Activated naive CD4-positive, alpha-beta T cell treated with Interleukin-2 at 50 U/mL for 16 hours (primary cell): ENCODE results near the gene TMEM229B.
"Not testable (repeated sequence)": the region's sequence is repeated elsewhere in the genome, so short reads cannot be mapped to it uniquely, and the experiment has no call there.

Experiments used
- DNase-seq: peaks from one replicate; pipeline ENCODE4 v3.0.0-alpha.2; 2020

TMEM229B gene

DNA sequence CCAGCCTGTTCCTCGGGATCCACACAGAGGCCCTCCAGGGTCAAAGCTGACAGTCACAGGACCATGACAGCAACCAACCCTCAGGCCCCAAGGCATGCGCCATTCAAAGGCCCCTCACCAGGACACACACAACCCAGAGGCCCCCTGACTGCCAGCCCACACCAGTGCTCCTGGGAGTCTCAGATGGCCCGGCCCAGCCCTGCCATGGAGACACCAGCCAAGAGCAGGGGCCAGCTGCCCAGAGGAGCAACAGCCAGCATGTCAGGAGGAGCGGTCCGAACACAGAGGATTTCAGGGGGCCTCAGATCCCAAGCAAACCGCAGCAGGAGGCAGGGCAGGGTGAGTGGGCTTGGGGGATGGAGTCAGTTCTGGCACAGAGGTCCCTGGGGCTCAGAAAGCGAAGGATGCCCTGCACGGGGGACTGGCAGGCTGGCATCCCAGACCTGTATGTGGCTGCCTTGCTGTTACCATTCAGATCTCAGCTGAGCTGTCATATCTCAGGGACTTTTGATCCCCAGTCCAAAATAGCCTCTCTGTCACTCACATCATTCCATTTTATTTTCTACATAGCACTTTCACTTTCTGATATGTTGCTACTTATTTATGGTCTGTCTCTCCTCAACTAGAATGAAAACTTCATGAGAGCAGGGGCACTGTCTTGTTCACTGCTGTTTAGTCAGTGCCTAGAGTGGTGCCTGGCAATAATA, 4.8 kb downstream of the TMEM229B start:
- DNase-seq = no peak

DNA sequence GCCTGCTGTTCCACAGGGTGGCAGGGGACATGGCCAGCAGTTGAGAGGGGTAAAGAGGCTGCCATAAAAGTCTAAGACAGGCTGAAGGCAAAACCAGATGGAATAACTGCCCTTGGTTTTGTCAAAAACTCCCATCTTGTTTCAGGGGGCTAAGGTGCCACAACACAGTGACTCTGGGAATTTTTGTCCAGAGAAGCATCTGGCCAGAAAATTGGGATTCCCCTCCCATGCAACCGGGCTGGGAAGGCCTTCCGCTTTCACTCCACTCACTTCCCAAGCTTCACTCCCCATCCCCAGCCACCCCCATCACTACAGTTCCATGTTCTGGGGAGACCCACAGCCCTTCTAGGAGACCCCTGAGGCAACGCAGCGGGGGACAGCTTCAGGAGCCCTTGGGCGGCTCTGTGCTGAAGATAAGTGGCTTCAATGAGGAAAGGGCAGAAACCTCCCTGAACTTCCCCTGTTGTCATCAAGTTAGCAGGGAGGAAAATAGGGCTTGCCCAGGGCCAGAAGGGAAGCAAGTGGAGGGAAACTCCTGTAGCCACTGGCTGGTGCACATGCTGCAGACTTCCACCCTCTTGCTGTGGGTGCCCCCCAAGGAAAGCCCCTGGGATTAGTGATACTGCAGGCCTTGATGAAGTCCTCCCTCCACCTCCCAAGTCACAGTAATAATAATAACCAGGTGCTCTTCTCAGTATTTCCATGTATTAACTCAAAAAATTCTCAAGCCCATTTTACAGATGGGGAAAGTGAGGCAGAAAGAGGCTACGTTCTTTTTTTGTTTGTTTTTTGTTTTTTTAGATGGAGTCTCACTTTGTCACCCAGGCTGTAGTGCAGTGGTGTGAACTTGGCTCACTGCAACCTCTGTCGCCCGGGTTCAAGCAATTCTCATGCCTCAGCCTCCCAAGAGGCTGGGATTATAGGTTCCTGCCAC, 6.0 kb downstream of the TMEM229B start:
- no peak for DNase-seq

DNA sequence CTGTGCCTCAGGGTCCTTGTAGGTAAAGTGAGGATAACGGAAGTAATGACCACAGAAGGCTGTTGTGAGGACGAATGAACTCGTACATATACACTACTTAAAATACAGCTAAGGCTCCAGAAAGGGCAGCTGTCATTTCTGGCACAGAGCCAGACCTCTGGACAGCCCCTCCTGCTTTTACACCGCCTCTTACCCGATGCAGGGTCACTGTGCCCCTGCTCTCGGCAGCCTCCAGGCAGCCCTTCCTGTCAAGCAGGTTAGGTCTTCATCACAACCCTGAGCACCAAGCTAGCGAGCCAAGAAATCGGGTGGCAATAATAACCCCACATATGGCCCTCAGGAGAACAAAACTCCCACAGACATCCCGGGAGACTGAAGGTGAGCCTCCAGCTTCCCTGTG, 8.5 kb downstream of the TMEM229B start:
- DNase-seq = no peak

DNA sequence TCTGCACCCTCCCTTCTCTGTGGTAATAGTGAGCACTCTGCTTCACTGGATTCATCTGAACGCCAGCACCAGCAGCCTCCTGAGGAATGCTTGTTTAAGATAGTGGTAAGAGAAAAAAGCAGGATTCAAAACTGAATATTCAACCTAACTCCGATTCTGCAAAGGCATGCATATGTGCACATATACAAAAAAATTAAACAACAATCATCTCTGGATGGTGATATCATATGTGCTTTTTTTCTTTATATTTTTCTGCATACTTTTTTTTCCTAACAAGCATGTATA, 9.8 kb downstream of the TMEM229B start:
- DNase-seq = no peak

DNA sequence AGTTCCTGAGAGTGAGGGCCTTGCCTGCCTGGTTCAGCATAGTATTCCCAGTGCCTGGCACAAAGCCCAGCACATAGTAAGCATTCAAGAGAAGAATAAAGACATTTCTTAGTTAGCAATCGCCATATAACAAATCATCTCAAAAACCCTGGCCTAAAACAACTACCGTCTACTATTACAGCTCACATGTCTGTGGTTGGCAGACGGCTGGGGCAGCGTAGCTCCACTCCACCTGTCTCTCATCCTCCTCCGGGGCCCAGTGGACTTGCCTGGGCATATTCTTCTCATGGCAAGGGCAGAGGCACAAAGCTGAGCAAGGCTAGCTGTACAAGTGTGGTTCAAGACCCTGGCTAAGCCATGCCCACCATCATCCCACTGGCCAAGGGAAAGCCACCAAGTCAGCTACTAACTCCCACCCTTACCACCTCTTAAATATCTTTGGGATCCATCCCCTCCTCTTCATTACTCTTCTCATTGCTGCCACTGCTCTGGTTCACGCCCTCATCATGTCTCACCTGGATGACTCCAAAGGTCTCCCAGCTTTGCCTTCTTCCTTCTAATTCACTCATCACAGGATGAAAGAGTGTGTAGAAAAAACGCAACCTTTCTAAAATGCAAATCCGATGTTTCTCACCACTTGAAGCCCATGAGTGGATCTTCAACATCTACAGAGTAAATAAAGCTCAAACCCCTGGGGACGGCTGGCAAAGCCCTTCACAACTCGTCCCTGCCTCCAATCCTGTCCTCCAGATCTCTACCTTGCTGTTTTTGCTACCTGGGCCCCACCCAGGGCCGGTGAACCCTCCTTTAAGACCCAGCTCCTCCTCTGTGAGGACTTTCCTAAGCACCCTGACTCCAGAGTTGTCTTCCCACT, 10.4 kb downstream of the TMEM229B start:
- DNase-seq = no peak

DNA sequence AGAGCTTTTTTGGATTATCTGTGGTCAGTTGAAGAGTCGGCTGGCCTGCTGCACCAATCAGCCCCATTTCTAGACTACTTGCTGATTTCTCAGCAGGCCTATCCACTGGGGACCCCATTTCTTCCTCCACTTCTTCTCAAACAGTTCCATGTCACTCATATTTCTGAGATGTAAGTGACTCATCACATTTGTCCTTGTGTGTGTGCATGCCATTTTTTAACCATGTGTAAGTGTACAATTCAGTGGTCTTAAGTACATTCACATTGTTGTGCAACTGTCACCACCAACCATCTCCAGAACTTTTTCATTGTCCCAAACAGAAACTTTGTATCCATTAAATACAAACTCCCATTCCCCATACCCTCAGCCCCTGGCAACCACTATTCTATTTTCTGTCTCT, 14.2 kb downstream of the TMEM229B start:
- no peak for DNase-seq

DNA sequence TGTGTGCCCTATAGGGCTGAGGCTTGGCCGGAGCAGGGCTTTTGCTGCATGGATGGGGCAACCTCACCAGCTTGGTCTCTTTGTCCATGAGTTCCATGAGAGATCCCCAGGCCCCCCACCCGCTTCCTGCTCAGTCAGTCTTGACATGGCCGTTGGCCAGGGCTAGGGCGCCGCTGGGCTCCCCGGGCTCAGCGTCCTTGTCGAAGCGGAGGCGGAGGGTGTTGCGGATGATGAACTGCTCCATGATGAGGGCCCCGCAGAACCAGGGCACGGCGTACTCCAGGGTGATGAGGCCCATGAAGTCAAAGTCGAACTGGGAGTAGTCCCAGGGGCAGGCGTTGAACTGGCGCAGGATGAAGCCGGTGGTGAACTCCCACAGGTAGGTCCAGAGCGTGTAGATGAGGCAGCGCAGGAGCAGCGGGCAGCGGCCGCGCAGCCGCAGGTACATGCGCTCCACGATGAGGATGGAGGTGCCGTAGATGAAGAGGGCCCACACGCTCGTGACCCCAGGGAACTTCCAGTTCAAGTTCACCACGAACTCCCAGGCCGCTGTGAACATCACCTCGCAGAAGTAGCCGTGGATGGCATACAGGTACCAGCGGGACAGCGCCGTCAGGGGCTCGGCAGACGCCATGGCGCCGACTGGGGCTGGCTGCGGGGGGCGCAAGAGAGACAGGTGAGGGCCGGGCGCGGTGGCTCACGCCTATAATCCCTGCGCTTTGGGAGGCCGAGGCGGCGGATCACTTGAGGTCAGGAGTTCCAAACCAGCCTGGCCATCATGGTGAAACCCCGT, 15.0 kb downstream of the TMEM229B start:
- DNase-seq = no peak

DNA sequence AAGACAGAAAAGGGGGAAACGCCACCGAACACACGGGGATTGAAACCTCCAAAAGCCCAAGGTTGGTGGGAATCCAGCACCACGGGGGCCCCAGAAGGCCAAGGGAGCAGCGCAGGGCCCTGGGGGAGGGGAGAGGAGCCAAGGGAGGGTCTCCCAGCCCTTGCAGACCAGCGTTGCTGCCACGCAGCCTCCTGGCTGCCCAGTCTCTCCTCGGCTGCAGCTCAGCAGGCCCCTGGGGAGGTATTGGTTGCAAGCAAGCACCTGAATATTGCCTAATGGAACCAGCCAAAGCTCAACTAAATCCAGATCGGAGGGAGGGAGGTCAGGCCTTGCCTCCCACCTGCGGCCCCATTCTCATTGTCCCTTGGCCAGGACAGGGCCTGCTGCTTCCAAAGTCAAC, 15.8 kb downstream of the TMEM229B start:
- DNase-seq = no peak

DNA sequence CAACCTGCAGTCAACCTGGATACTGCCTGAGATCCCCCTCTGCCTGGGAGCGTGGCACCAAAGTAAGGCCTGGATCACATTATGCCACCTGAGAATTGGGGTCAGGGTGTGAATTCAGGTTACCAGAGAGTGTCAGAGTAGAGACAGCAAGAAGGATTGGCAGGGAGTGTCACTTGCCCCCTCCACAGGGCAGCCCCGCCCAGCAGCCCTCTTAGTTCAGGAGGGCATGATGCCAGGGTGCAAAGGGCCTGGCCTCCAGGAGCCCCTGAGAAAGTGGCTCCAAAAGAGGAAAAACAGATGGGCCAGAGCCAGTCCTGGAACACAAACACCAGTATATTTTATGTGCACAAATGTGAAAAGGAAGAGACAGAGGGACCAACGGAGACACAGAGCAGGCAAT, 18.6 kb downstream of the TMEM229B start:
- no peak for DNase-seq

DNA sequence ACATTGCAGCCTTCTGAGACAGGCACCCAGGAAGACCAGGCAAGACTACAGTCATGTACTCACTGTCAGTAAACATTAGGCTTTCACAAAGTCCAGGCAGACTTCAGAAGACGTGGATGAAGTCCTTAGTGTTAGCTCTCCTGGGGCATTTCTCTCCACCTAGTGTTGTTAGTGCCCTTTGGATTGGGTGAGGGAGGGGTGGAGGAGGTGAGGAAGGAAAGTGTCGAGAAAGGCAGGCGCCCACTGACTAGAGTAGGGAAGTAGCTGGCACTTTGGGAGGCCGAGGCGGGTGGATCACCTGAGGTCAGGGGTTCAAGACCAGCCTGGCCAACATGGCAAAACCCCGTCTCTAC, 20.2 kb downstream of the TMEM229B start:
- no peak for DNase-seq

DNA sequence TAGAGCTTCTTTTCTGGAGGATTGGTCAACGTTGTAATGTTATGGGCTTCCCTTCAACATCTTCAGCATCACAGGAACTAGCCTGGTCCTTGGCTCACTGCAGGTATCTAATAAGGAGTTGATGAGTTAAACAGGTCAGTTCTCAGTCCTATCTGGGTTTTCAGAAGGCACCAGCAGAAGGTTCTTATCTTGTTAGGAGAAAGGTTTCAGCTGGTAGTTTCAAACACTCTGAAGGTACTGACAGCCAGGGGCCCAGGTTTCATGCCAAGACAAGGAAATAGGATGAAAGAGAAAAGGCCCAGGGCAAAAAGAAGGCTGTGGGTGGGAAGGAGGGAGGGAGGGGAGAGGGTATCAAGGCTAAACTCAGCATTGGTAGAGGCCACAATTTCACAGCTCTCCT, 21.4 kb downstream of the TMEM229B start:
- no peak for DNase-seq

DNA sequence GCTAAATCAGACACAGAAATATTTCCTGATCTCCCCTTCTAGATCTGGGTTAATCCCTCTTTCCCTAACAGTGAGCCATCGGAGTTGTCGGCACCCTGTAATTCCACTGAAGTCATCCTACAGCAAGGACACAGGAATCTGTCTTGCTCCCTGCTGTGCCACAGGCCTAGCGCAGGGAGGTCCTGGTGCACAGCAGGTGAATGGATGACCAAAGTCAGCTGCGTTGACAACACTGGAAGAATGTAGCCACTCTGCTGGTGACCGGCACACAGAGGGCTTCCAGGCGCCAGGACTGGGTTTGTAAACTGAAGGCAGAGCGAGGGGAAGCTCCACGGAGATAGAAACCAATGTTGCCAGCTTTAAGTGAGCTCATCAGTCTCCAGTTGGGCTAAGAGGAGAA, 23.6 kb downstream of the TMEM229B start:
- no peak for DNase-seq

DNA sequence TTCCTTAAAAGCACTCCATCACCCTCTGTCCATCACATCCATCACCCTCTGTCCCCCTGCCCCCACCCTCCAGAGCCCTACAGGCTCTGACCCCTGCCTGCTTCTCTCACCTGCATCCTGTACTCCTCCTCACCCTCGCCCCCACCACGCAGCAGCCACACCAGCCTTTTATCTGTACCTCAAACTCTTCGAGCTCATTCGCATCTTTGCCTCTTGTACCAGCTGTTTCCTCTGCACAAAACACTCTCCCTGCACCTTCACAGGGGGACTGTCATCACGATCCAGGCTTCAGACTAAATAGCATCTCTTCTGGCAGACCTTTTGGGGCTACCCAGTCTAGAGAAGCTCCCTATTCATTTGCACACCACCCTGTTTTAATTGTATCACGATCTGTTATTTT, 24.1 kb downstream of the TMEM229B start:
- DNase-seq = no peak

DNA sequence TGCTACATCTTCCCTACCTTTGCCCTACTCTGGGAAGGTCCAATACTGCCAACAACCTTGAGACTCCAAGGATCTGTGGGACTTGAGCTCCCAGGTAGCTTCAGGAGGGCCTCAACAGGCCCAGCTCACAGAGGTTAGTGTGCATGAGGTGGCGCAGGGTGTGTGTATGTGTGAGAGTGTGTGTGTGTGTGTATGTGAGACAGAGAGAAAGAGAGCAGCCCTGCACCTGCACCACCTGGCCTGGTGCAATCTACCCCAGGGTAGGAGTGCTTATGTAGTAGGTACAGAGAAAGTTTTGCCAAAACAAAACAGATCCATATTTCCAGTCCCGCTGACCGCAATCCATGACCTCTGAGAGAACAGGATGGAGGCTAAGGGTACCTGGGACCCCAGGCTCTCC, 24.6 kb downstream of the TMEM229B start:
- DNase-seq = no peak

DNA sequence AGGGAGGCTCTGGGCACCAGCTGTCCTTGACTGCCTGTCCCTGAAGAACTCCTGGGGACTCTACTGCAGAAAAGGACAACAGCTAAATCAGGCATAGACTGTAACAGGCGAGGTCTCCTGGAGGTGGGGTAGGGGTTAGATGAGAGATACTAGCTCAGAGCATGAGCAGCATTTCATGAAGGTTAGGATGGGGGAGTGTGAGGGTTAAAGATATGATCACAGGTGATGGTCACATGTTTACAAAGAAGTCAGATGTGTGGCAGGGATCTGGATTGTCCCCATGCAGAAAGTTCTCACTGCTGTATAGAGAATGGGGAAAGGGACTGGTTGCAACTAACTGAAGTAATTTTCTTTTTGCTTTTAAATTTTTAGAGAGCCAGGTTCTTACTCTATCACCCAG, 26.5 kb downstream of the TMEM229B start:
- no peak for DNase-seq

DNA sequence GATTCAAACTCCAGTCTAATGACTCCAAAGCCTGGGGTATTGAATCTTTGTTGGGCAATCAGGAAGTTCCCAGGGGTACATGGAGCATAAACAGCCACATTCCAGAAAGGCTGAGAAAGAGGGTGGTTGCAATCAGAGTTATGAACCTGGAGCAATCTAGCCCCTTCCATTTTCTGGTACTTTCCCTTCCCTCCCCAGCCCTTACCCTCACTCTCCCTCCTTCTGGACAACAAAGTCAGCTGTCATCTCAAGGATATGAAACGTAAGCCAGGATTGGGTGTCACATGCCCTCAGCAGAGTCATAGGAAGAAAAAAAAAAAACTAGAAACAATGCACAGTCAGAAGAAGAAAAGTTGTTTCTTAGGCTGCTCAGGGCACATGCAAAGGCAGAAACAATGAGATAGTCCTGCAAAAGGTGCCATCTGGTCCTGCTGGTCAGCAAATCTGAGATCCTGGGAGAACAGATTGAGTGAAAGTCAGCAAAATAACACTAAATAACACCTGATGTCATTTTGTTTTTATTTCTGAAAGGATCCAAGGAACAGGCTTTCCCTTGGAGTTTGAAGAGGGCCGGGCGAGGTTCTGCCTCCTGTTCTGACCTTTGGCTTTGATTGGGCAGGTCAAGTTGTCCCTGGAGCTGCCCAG, 27.1 kb downstream of the TMEM229B start:
- DNase-seq = no peak

DNA sequence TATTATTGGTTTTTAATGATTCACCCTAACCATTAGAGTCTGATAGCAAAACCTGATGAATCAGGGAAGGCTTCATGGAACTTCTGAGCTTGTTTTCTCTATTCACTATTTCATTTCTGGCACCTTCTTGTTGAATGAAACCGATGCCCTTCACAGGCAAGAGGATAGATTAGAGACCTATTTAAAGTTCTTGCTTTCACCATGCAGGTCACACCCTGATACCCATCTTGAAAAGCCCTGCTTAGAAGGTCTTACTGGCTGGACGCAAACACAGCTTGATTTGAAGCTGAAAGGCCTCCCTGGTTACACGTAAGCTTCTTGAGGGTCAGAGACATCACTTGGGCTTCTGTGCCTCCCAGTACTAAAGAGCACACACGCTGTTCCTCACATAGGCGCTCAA, 29.2 kb downstream of the TMEM229B start:
- DNase-seq = no peak

DNA sequence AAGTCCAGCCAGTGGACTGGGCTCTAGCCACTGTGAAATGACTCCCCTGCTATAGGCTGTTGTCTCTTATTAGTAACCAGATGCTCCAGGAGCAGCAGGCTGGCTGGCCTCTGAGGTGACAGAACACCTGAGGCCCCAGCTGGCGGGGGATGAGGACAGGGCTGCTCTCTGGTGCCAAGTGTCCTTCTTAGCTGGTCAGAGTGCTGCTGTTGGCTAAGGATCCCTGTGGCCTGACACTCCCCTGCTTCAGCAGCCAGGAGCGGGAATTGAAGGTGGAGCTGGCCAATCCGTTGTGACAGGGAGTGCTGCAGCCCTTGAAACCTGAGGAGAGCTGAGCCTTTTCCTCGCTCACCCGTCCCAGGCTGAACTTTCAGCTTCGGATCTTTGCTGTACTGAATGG, 30.7 kb downstream of the TMEM229B start:
- no peak for DNase-seq

DNA sequence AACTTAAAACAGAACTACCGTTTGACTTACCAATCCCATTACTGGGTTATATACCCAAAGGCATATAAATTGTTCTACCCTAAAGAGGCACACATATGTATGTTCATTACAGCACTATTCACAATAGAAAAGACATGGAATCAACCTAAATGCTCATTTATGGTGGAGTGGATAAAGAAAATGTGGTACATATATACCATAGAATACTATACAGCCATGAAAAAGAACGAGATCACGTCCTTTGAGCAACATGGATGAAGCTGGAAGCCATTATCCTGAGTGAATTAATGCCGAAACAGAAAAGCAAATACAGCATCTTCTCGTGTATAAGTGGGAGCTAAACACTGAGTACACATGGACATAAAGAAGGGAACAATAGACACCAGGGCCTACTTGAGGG, 31.8 kb downstream of the TMEM229B start:
- no peak for DNase-seq

DNA sequence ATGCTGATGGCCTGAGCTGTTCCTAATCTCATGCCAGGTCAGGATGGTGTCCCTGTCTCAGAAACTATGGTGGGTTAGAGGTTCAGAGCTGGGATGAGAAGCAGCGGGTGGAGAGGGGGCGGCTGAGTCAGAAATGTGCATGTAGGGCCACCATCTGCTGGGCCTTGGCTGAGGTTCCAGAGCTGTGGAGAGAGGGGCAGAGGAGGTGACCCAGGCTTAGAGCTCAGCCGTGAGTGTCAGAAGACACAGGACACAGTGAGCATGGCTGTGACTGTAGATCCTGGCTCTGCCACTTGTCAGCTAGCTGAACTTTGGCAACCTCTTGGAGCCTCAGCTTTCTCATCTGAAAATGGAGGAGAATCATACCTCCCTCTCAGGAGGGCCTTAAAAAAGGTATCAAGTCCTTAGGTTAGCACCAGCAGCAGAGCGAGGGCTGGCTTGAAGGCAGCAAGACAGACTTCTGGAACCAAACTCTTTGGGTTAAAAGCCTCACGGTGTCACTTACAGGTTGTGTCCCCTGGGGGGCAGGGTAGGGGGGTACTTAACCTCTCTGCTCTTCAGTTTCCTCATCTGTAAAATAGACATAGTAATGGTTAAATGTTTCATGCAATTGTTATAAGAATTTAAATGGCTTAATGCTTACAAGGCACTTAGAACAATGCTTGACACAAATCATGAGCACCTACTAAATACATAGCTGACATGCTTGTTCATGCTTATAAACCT, 34.8 kb downstream of the TMEM229B start:
- DNase-seq = no peak

DNA sequence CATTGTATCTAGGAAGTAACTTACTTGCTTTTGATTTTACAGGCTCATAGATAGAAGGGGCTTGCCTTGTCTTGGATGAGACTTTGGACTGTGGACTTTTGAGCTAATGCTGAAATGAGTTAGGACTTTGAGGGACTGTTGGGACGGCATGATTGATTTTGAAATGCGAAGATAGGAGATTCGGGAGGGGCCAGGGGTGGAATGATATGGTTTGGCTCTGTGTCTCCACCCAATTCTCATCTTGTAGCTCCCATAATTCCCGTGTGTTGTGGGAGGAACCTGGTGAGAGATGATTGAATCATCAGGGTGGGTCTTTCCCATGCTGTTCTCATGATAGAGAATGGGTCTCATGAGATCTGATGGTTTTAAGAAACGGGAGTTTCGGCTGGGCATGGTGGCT, 36.9 kb downstream of the TMEM229B start:
- not testable (repeated sequence) for DNase-seq

DNA sequence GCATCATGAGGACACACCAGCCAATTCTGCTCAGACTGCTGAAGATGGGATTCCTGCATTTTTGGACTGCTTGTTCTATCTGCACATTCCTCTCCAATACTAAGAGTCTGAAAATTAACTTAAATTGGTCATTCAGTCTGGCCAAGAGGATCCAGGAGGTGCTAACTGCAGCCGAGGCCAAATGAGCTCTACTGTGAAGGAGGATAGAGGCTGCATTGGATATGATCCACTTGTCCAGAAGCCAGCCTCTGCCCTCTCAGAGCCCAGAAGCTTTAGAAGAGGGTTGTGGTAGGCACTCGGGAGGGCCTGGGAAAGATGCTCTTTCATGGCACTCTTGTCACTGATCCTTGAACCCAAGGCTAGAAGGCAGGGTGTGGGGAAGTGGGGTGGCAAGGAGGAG, 39.4 kb downstream of the TMEM229B start:
- no peak for DNase-seq
